ENCODE results near the gene YKT6.

The YKT6 gene

DNA sequence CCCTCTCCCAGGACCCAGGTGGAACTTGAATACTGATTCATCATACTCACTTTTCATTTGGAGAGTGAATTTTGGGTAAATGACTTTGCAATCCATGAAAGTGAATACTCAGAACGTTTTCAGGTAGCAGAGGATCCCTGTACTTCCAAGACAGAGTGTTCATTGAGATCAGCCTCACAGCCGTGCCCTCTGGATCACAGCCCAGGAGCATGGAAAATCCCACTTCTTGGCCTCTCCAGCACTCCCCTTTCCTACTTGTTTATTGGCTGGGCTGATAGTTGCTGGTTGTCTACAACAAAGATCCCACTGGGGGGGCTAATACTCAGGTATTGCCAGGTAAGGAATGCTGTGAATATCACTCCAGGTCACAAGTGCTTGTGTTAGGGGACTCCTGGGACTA lies 17.4 kb upstream of the YKT6 start:
- no peak overlapping the region for H3K4me3 ChIP-seq (ENCODE audit: low read length)
- TF ChIP-seq CTCF (IDR thresholded peaks at IDR 0.05; ENCODE audit: insufficient read depth, low read depth, low read length, missing control alignments): no peak
- DNase-seq (ENCODE audit: low read depth): no peak

GRCh38 chr7:44184206-44184872 lies 16.4 kb upstream of the YKT6 start:
- TF ChIP-seq CTCF (IDR thresholded peaks at IDR 0.05; ENCODE audit: insufficient read depth, low read depth, low read length, missing control alignments): no peak
- peak; percentile 95 for DNase-seq (ENCODE audit: low read depth)
- H3K4me3 ChIP-seq (ENCODE audit: low read length): no peak overlapping the region

- no peak for TF ChIP-seq CTCF (IDR thresholded peaks at IDR 0.05; ENCODE audit: insufficient read depth, low read depth, low read length, missing control alignments)
- no peak overlapping the region for H3K4me3 ChIP-seq (ENCODE audit: low read length)
- DNase-seq (ENCODE audit: low read depth): no peak
Measured at GRCh38 chr7:44184873-44185446, 15.8 kb upstream of the YKT6 start.

- no peak for DNase-seq (ENCODE audit: low read depth)
- no peak for TF ChIP-seq CTCF (IDR thresholded peaks at IDR 0.05; ENCODE audit: insufficient read depth, low read depth, low read length, missing control alignments)
- no peak overlapping the region for H3K4me3 ChIP-seq (ENCODE audit: low read length)
Measured at GRCh38 chr7:44185729-44186128, 15.0 kb upstream of the YKT6 start.

DNA sequence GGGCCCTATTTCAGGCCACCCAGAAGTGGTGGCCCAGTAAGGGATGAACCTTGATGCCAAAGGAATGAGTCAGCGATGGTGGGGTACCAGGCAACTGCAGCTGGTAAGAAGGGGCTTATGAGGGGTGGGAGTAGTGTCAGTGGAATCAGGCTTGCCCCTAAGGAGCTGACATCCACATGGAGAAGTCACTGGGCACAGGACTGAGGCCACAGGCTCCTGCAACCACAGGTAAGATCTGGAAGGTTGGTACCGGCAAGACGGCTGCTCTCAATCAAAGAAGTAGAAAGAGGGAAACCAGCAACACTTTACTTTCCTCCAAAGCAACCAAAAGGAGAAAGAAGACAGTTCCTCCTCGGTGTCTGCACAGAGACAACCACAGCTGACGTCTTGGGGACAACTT lies 14.0 kb upstream of the YKT6 start:
- no peak for TF ChIP-seq CTCF (IDR thresholded peaks at IDR 0.05; ENCODE audit: insufficient read depth, low read depth, low read length, missing control alignments)
- H3K4me3 ChIP-seq (ENCODE audit: low read length): no peak overlapping the region
- DNase-seq (ENCODE audit: low read depth): no peak

GRCh38 chr7:44187636-44188416 lies 13.0 kb upstream of the YKT6 start:
- TF ChIP-seq CTCF (IDR thresholded peaks at IDR 0.05; ENCODE audit: insufficient read depth, low read depth, low read length, missing control alignments): no peak
- no peak for DNase-seq (ENCODE audit: low read depth)

More at GRCh38 chr7:44187636-44188416, 13.0 kb upstream of the YKT6 start:
- no peak overlapping the region for H3K4me3 ChIP-seq (ENCODE audit: low read length)
